GM15510 (cell line): ENCODE results near the gene ARRDC2.

ENCODE experiments used
- POLR2A ChIP-seq: IDR thresholded peaks from 3 replicates; pipeline ENCODE4 v1.6.1; 2011; ENCODE audit warnings: borderline replicate concordance; ENCODE audit not compliant: insufficient read length; ENCODE audit errors: extremely low read depth

Gene ARRDC2

DNA sequence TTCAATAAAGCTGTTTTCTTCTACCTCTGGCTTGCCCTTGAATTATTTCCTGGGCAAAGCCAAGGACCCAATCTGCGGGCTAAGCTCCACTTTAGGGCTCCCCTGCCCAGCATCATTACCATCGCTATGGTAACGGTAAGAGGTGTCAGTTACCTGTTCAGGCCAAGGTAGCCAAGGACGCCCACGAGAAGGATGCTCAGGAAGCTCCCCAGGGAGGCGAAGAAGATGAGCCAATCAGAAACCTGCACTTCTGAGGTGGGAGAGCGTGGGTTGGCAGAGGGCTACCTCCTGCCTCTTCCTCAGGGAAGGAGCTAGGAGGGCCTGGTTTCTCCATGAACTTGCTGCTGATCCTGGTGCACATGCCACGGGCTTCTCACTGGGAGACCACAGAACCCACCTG, 54.1 kb downstream of the ARRDC2 start:
- no peak for TF ChIP-seq POLR2A

DNA sequence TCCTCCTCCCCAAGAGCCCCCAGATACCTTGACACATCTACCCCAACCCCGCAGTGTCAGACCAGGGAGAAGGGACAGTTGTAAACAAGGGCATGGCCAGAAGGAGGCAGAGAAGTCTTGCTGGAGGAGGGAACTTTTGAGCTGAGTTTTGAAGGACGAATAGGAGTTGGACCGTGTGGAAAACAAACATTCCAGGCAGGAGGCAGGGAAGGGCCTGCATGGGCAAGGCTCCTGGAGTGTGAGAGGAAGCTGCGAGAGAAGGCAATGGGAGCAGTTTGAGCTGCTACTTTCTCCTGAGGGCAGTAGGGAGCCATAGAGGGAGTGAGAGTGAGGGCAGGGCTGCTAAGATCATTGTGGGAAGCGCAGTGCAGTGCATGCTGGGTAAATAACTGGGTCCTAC, 55.5 kb downstream of the ARRDC2 start:
- TF ChIP-seq POLR2A, result no peak
